ENCODE measurements around the gene CCDC85C. TPM values are rescaled to one million over a fixed set of nuclear protein-coding genes. Genes with fewer than 3 reads are reported as not detected.

The CCDC85C gene
- total and polyA plus RNA-seq, 10 donors = 1.6 to 12.4 (median 8.1) TPM

GRCh38 chr14:99590746-99591555 is 13.1 kb downstream of the CCDC85C start:
- TF ChIP-seq CTCF (IDR thresholded peaks at IDR 0.05 in 8 of 11, conservative IDR thresholded peaks at IDR 0.05 in 3 of 11) = peak in 2 of 11 experiments; percentile 8 to 10
- TF ChIP-seq POLR2A (IDR thresholded peaks at IDR 0.05) = no peak
- TF ChIP-seq POLR2AphosphoS5 (IDR thresholded peaks at IDR 0.05) = peak; percentile 30 to 65 (median 43)
- no peak for DNase-seq
- H3K36me3 ChIP-seq = no peaks in the 10 kb centered on the region
- peak overlapping the region in 1 of 8 donors; percentile 11 for H3K4me3 ChIP-seq
- peaks cover 0 to 58% (median 29%) of the 10 kb centered on the region in 6 donors for H3K4me1 ChIP-seq
- H3K9me3 ChIP-seq = no peaks in the 10 kb centered on the region
- WGBS, 5 donors = 53 to 75% (median 69%) methylated on average over 11 to 28 of the region's 28 CpGs
- intact Hi-C loops (cut with DNase I; ENCODE audit: low total_unique reads) = no loop called here
- no peaks in the 10 kb centered on the region for H3K27me3 ChIP-seq (replicated peaks in 1 of 7)
- H3K27ac ChIP-seq = peak overlapping the region in 4 of 8 donors; percentile 37 to 55 (median 43)

- no peak for DNase-seq
- peak overlapping the region in 2 of 8 donors; percentile 37 to 55 for H3K27ac ChIP-seq
- H3K4me1 ChIP-seq = peaks cover 0 to 47% (median 19%) of the 10 kb centered on the region in 6 donors
- H3K9me3 ChIP-seq = no peaks in the 10 kb centered on the region
- no peaks in the 10 kb centered on the region for H3K27me3 ChIP-seq (replicated peaks in 1 of 7)
- intact Hi-C loops (cut with DNase I; ENCODE audit: low total_unique reads) = no loop called here
- H3K4me3 ChIP-seq = no peak overlapping the region
- TF ChIP-seq CTCF (IDR thresholded peaks at IDR 0.05 in 8 of 11, conservative IDR thresholded peaks at IDR 0.05 in 3 of 11) = no peak
- TF ChIP-seq POLR2AphosphoS5 (IDR thresholded peaks at IDR 0.05) = no peak
- no peak for TF ChIP-seq POLR2A (IDR thresholded peaks at IDR 0.05)
- 78 to 89% (median 83%) methylated on average over 13 to 17 of the region's 17 CpGs for WGBS, 5 donors
- no peaks in the 10 kb centered on the region for H3K36me3 ChIP-seq
Observed at GRCh38 chr14:99589651-99590530, 14.1 kb downstream of the CCDC85C start.

- no peak for DNase-seq
- intact Hi-C loops (cut with DNase I; ENCODE audit: low total_unique reads) = no loop called here
- H3K27me3 ChIP-seq (replicated peaks in 1 of 7) = no peaks in the 10 kb centered on the region
- no peak overlapping the region for H3K4me3 ChIP-seq
- H3K36me3 ChIP-seq = no peaks in the 10 kb centered on the region
- H3K4me1 ChIP-seq = peaks cover 0 to 40% (median 17%) of the 10 kb centered on the region in 6 donors
- H3K9me3 ChIP-seq = no peaks in the 10 kb centered on the region
- no peak overlapping the region for H3K27ac ChIP-seq
- TF ChIP-seq POLR2AphosphoS5 (IDR thresholded peaks at IDR 0.05) (no peak), POLR2A (IDR thresholded peaks at IDR 0.05) (no peak)
- WGBS, 5 donors = 48 to 62% (median 59%) methylated on average over 15 to 18 of the region's 18 CpGs
Observed at GRCh38 chr14:99589031-99589441, 15.0 kb downstream of the CCDC85C start.

- no peak overlapping the region for H3K27ac ChIP-seq
- no peak for TF ChIP-seq CTCF (IDR thresholded peaks at IDR 0.05 in 8 of 11, conservative IDR thresholded peaks at IDR 0.05 in 3 of 11)
- TF ChIP-seq POLR2AphosphoS5 (IDR thresholded peaks at IDR 0.05) = no peak
- no peak for TF ChIP-seq POLR2A (IDR thresholded peaks at IDR 0.05)
- 88 to 93% (median 92%) methylated on average over 14 to 18 of the region's 18 CpGs for WGBS, 5 donors
- no peak overlapping the region for H3K4me3 ChIP-seq
- no peaks in the 10 kb centered on the region for H3K27me3 ChIP-seq (replicated peaks in 1 of 7)
- no peak for DNase-seq
- intact Hi-C loops (cut with DNase I; ENCODE audit: low total_unique reads) = no loop called here
- no peaks in the 10 kb centered on the region for H3K9me3 ChIP-seq
- H3K36me3 ChIP-seq = no peaks in the 10 kb centered on the region
- peaks cover 0 to 40% (median 15%) of the 10 kb centered on the region in 6 donors for H3K4me1 ChIP-seq
Observed at GRCh38 chr14:99587460-99588278, 16.3 kb downstream of the CCDC85C start.

Measured in spleen (tissue), 11 donors.